Measurements from ENCODE around the gene TFDP1.

- TF ChIP-seq CTCF (IDR thresholded peaks at IDR 0.05) (no peak), POLR2A (IDR thresholded peaks at IDR 0.05) (no peak)
Measured at GRCh38 chr13:113638806-113639205, 54.3 kb downstream of the TFDP1 start.
